Placental epithelial cell (primary cell): ENCODE results near the gene OR9Q1. TPM values are rescaled to one million over a fixed set of nuclear protein-coding genes. Genes with fewer than 3 reads are reported as not detected.

Experiments used
- small RNA-seq: library from RNA; depleted of rRNA; stranded (forward); fragments of <200 nt; gene quantifications from one replicate; pipeline ENCODE3, GENCODE V24; 2012
- total RNA-seq: library from RNA; depleted of rRNA; stranded (reverse); fragments of >200 nt; gene quantifications from 2 replicates; pipeline ENCODE4 v1.2.3, GENCODE V29; 2012

Gene OR9Q1, protein sequence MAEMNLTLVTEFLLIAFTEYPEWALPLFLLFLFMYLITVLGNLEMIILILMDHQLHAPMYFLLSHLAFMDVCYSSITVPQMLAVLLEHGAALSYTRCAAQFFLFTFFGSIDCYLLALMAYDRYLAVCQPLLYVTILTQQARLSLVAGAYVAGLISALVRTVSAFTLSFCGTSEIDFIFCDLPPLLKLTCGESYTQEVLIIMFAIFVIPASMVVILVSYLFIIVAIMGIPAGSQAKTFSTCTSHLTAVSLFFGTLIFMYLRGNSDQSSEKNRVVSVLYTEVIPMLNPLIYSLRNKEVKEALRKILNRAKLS
- total RNA-seq: not detected in 2 replicates

DNA sequence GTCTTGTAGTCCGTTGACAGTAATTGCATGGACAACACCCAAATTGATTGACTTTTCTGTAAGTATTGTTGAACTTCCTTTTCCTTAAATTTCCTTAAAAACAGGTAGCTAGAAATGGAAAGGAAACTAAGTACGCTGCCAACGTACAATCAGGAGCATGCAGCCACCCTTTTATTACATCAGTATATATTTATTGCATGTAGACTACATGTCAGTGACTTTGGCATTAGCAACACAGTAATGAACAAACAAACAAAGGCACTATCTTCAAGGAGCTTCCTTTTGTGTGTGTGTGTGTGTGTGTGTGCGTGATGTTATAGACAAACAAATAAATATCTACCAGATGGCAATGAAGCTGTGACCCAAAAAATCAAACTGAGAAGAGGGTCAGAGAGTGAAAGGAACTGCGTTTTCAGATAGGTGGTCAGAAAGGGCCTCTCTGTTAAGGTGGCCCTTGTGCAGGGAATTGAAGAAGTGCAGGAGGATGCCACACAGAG, at the start of gene OR9Q1:
OR9Q1 (plus strand) TSS at position 447 of the 497 bp plus-strand sequence. CDS start 155,564 bp downstream, outside the sequence.

DNA sequence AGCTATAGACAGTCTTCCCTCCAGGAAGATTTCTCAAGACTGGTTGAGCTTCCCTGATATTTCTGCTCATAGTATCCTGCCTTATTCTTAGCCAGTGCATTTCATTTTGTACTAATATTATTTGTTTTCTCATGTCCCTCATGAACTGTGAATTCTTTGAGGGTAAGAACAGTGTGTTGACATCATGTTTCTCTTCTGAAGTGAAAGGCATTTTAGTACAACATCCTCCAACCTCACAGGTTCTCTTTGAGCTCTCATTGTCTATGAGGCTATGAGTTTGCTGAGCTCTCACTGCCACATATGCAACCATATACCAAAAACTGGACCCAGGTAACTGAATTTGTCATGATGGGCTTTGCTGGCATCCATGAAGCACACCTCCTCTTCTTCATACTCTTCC, 7.0 kb downstream of the OR9Q1 start, which contains the start of gene OR6Q1:
OR6Q1 (plus strand) TSS at position 301 of the 400 bp plus-strand sequence; CDS start at position 301, 0 bp downstream.

DNA sequence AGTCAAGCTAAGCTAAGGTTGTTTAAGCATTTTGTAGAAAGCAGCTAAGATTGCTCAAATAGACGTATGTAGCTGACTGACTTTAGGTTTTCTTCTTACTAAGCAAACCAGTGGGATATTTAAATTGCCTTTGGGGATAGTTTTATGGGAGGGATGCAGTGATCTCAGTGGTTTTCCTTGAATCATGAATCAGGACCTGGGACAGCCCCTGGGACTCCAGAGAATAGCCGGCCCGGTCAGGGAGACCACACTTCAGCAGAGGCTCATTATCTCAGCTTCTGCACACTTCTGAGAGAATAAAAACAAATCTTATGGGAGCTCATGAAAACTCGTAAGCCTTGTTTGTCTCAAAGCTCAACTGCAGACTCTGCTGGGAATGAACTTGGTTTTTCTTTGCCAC, 101.8 kb downstream of the OR9Q1 start, which contains the start of gene OR9I1:
OR9I1 (minus strand) TSS at position 62 of the 400 bp plus-strand sequence. CDS start 6,086 bp downstream, outside the sequence.

DNA sequence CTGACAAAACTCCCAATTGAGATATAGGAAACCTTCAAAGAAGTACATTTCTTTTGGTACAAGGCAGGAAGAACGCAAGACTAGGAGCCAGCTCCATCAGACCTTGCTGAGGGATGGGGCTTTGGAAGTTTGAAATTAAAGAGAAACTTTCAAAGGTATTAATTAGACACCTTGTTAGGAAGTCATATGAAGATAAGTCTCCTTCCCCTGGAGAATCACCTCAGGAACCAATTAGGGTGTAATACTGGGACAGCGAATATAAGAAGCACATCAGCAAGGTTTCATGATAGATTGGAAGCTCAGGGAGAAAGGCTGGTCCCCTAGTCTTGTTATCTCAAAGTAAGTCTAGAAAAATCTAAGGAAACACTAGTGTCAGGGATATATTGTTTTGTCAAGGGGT, 165.1 kb downstream of the OR9Q1 start, which contains the start of gene OR9Q2:
OR9Q2 (plus strand) TSS at position 301 of the 400 bp plus-strand sequence. CDS start 1,421 bp downstream, outside the sequence.

DNA sequence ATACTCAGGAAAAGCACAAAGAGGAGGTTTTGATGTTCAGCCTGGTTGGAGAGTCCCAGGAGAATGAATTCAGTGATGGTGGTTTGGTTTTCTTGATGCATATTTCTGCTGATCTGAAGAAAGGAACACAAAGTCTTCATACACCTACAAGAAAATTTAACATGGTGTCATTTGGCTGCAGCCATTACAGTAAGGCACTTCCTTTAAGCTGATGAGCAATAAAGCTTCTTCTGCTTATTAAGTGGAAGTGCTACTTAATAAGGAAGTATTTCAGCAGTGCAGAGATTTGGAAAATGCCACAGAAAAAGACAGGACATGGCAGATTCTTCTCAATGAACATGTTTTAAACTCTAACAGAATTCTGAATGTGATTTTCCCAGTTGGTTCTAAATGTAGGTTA, 180.4 kb downstream of the OR9Q1 start, which contains the start of gene OR1S2:
OR1S2 (minus strand) TSS at position 101 of the 400 bp plus-strand sequence; CDS start at position 101, 0 bp downstream.

DNA sequence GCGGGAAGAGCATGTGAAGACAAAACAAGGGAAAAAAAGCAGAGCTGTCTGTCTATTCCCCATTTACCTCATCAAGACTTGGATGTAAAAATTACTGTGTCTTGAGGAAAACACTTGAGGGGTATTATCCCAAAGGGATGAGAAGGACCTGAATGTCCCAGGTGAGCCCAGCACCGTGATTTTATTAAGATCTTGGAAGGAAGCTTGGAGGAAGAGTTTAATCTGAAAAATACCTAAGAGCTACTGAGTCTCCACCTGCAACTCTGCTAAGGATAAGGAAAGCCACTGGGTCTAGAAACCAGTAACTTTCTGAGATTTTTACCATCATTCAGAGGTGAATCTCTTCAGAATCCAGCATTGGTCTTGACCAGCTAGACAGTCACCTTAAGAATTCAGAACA, 188.7 kb downstream of the OR9Q1 start, which contains the start of gene OR1S1:
OR1S1 (plus strand) TSS at position 301 of the 400 bp plus-strand sequence.

Small RNAs within 50 kb of the gene (small RNA-seq; reads per million reads assigned to genes)
- gene RNU6-899P: not detected

Other genes with a start within 250 kb of the OR9Q1 start
- not detected in 2 replicates for gene OR6Q1, start 7.1 kb downstream of the OR9Q1 start, total RNA-seq
- gene OR9I1, start 101.6 kb downstream of the OR9Q1 start, total RNA-seq: not detected in 2 replicates
- gene OR9Q2, start 165.2 kb downstream of the OR9Q1 start, total RNA-seq: not detected in 2 replicates
- gene OR1S2, start 180.3 kb downstream of the OR9Q1 start, total RNA-seq: not detected in 2 replicates
- not detected in 2 replicates for gene OR1S1, start 188.8 kb downstream of the OR9Q1 start, total RNA-seq
- gene OR10Q1, start 205.0 kb downstream of the OR9Q1 start, total RNA-seq: not detected in 2 replicates
- not detected in 2 replicates for gene OR10W1, start 244.4 kb downstream of the OR9Q1 start, total RNA-seq